T follicular helper cell (primary cell): Measurements from ENCODE around the gene CASP9.
"Not testable (repeated sequence)": the region's sequence is repeated elsewhere in the genome, so short reads cannot be mapped to it uniquely, and the experiment has no call there.

Experiments used
- DNase-seq: peaks from one replicate; pipeline ENCODE4 v3.0.0-alpha.2; 2020; ENCODE audit warnings: low read depth

The CASP9 gene

GRCh38 chr1:15500184-15501178 lies 23.5 kb downstream of the CASP9 start:
- no peak for DNase-seq

GRCh38 chr1:15493869-15494390 lies 30.1 kb downstream of the CASP9 start:
- DNase-seq, result no peak

- no peak for DNase-seq
Measured at GRCh38 chr1:15492596-15492995, 31.4 kb downstream of the CASP9 start.

GRCh38 chr1:15491010-15491409 lies 33.0 kb downstream of the CASP9 start:
- DNase-seq, result not testable (repeated sequence)

GRCh38 chr1:15489052-15489736 lies 34.8 kb downstream of the CASP9 start:
- no peak for DNase-seq

GRCh38 chr1:15488371-15488770 lies 35.6 kb downstream of the CASP9 start:
- no peak for DNase-seq

- not testable (repeated sequence) for DNase-seq
Measured at GRCh38 chr1:15486844-15487610, 37.0 kb downstream of the CASP9 start.

GRCh38 chr1:15485636-15486035 lies 38.4 kb downstream of the CASP9 start:
- DNase-seq, result no peak

GRCh38 chr1:15484443-15484842 lies 39.6 kb downstream of the CASP9 start:
- DNase-seq, result not testable (repeated sequence)

- DNase-seq, result no peak
Measured at GRCh38 chr1:15483971-15484370, 40.0 kb downstream of the CASP9 start.

- not testable (repeated sequence) for DNase-seq
Measured at GRCh38 chr1:15482983-15483543, 41.0 kb downstream of the CASP9 start.

- not testable (repeated sequence) for DNase-seq
Measured at GRCh38 chr1:15482455-15482854, 41.6 kb downstream of the CASP9 start.

- DNase-seq, result no peak
Measured at GRCh38 chr1:15479654-15480347, 44.2 kb downstream of the CASP9 start.

- DNase-seq, result no peak
Measured at GRCh38 chr1:15477646-15478212, 46.3 kb downstream of the CASP9 start.

GRCh38 chr1:15476927-15477326 lies 47.1 kb downstream of the CASP9 start:
- DNase-seq, result no peak

GRCh38 chr1:15475752-15476314 lies 48.2 kb downstream of the CASP9 start, which contains the start of gene CELA2B:
CELA2B (plus strand) TSS chr1:15476104; CDS start chr1:15476126, 22 bp downstream.
- no peak for DNase-seq

- no peak for DNase-seq
Measured at GRCh38 chr1:15472587-15472986, 51.4 kb downstream of the CASP9 start.

GRCh38 chr1:15471723-15472122 lies 52.3 kb downstream of the CASP9 start:
- not testable (repeated sequence) for DNase-seq

GRCh38 chr1:15471067-15471466 lies 52.9 kb downstream of the CASP9 start:
- not testable (repeated sequence) for DNase-seq

GRCh38 chr1:15469821-15470448 lies 54.1 kb downstream of the CASP9 start:
- not testable (repeated sequence) for DNase-seq
